Endothelial cell of umbilical vein (primary cell): ENCODE data around the gene EQTN. TPM values are rescaled to one million over a fixed set of nuclear protein-coding genes. Genes with fewer than 3 reads are reported as not detected.

ENCODE experiments used
- BruUV-seq: library from RNA; stranded (reverse); fragments of 400-500 nt; replicated peaks from 2 replicates; lab custom pipeline; 2021; lab: Mats Ljungman, UMichigan
- CTCF ChIA-PET: fragments of 300-600, 350-600 bp; sonication (Branson Sonifier 250); formaldehyde crosslinking; loops from one replicate; lab custom pipeline; 2021; ENCODE audit warnings: antibody characterized with exemption, inconsistent platforms; lab: Charles Lee
- POLR2A ChIA-PET: fragments of 300-600, 350-600 bp; sonication (Branson Sonifier 250); formaldehyde crosslinking; loops from one replicate; lab custom pipeline; 2021; ENCODE audit warnings: antibody characterized with exemption, inconsistent platforms; lab: Charles Lee
- DNase-seq: peaks from one replicate; pipeline ENCODE4 v3.0.0-alpha.2; 2011; ENCODE audit warnings: low read depth, low spot score
- FAIRE-seq: peaks from 2 replicates; lab custom pipeline; 2011; peaks lifted over from hg19 to GRCh38; lab: Jason Lieb, UNC
- H2AFZ ChIP-seq: 2 replicates; pipeline ENCODE4 v1.6.0; 2012; ENCODE audit warnings: low read depth, low read length, control low read depth, inconsistent platforms
- H3K27ac ChIP-seq: 2 replicates; pipeline ENCODE4 v1.5.1; 2011; ENCODE audit warnings: low read depth, mild to moderate bottlenecking, control low read depth, low read length, moderate library complexity; ENCODE audit not compliant: insufficient read depth
- H3K27me3 ChIP-seq, 2 experiments: 2 replicates each; pipeline versions ENCODE4 v1.6.0 to v1.6.1; 2011; ENCODE audit warnings: low read length in 2 of 2, mixed read lengths in 1 of 2; ENCODE audit not compliant: control insufficient read depth in 2 of 2, insufficient read depth in 2 of 2
- H3K36me3 ChIP-seq, 2 experiments: 2 replicates in 1 of 2; 3 replicates in 1 of 2; pipeline ENCODE4 v1.5.1; 2011; ENCODE audit warnings: low read length in 2 of 2, mild to moderate bottlenecking in 1 of 2, moderate library complexity in 1 of 2; ENCODE audit not compliant: control insufficient read depth in 2 of 2, insufficient read depth in 2 of 2; ENCODE audit errors: extremely low read depth in 1 of 2
- H3K4me1 ChIP-seq: 3 replicates; pipeline ENCODE4 v1.5.1; 2011; ENCODE audit warnings: mild to moderate bottlenecking, low read length; ENCODE audit not compliant: control insufficient read depth, insufficient read depth; ENCODE audit errors: extremely low read depth
- H3K4me2 ChIP-seq: 2 replicates; pipeline ENCODE4 v1.6.1; 2011; ENCODE audit warnings: low read length, control low read depth, mixed read lengths; ENCODE audit not compliant: insufficient read depth
- H3K4me3 ChIP-seq, 3 experiments: fragments of 200-600 bp in 1 of 3; sonication (generic), shearing (Covaris generic) in 1 of 3; replicated peaks in 1 of 3; 2 replicates each; pipeline ENCODE4 v1.5.1; 2011 to 2016; ENCODE audit warnings: control low read depth in 3 of 3, low read length in 3 of 3, mild to moderate bottlenecking in 2 of 3, inconsistent platforms in 1 of 3, low read depth in 1 of 3, moderate library complexity in 1 of 3; ENCODE audit not compliant: insufficient read depth in 1 of 3
- H3K79me2 ChIP-seq: 2 replicates; pipeline ENCODE4 v1.6.0; 2012; ENCODE audit warnings: low read length, inconsistent platforms; ENCODE audit not compliant: control insufficient read depth, insufficient read depth
- H3K9ac ChIP-seq: replicated peaks from 2 replicates; pipeline ENCODE3; 2011; ENCODE audit warnings: low read length, control low read depth; ENCODE audit not compliant: insufficient read depth; ENCODE audit errors: extremely low read depth
- H3K9me1 ChIP-seq: replicated peaks from 3 replicates; pipeline ENCODE4 v1.6.0; 2011; ENCODE audit warnings: mild to moderate bottlenecking, low read length; ENCODE audit not compliant: control insufficient read depth, insufficient read depth; ENCODE audit errors: extremely low read depth
- H3K9me3 ChIP-seq: replicated peaks from 2 replicates; pipeline ENCODE4 v1.5.1; 2012; ENCODE audit warnings: low read length, inconsistent platforms; ENCODE audit not compliant: control insufficient read depth, insufficient read depth
- H4K20me1 ChIP-seq: replicated peaks from 2 replicates; pipeline ENCODE3; 2011; ENCODE audit warnings: mild to moderate bottlenecking, low read length; ENCODE audit not compliant: control insufficient read depth, insufficient read depth; ENCODE audit errors: extremely low read depth
- EZH2 ChIP-seq: IDR thresholded peaks from 2 replicates; pipeline ENCODE4 v1.6.1; 2012; ENCODE audit warnings: borderline replicate concordance, low read depth, mild to moderate bottlenecking, moderate library complexity, low read length, inconsistent platforms; ENCODE audit not compliant: severe bottlenecking
- FOS ChIP-seq: IDR thresholded peaks from 2 replicates; pipeline ENCODE4 v1.6.1; 2011; ENCODE audit warnings: mild to moderate bottlenecking, low read length, moderate library complexity, borderline replicate concordance; ENCODE audit not compliant: insufficient read depth
- GATA2 ChIP-seq: IDR thresholded peaks from 2 replicates; pipeline ENCODE4 v1.7.0; 2011; ENCODE audit warnings: low read depth, mild to moderate bottlenecking, moderate library complexity, mixed read lengths, low read length; ENCODE audit not compliant: insufficient read length, insufficient read depth
- JUN ChIP-seq: IDR thresholded peaks from 2 replicates; pipeline ENCODE4 v1.6.1; 2011; ENCODE audit warnings: borderline replicate concordance, low read depth; ENCODE audit not compliant: insufficient read length, insufficient read depth
- MYC ChIP-seq: IDR thresholded peaks from one replicate; pipeline ENCODE4 v1.6.1; 2011; ENCODE audit warnings: mild to moderate bottlenecking, low read depth, low read length
- POLR2A ChIP-seq: IDR thresholded peaks from 2 replicates; pipeline ENCODE4 v1.6.1; 2012; ENCODE audit warnings: low read depth, mild to moderate bottlenecking, control low read depth, low read length
- POLR2AphosphoS5 ChIP-seq: IDR thresholded peaks from 2 replicates; pipeline ENCODE4 v1.6.1; 2012; ENCODE audit warnings: low read depth, mild to moderate bottlenecking, control low read depth, low read length, moderate library complexity; ENCODE audit not compliant: insufficient read depth
- dilution Hi-C: fragments of 300-500 bp; cut with MboI; formaldehyde crosslinking; loops from one replicate; pipeline ENCODE4 v1.15.0; 2019; ENCODE audit warnings: low sequenced_read_pairs; ENCODE audit not compliant: extremely low pct_ligation_motif_present
- intact Hi-C: fragments of 100-400 bp; cut with micrococcal nuclease; formaldehyde crosslinking; loops from one replicate; pipeline ENCODE4 v1.10.0; 2022
- polyA plus RNA-seq, 4 experiments: library from polyadenylated mRNA; depleted of rRNA in 3 of 4; stranded (reverse) in 3 of 4; unstranded in 1 of 4; fragments of >200 nt; gene quantifications; 2 replicates each; pipeline versions ENCODE4 v1.2.1 to v1.2.3, GENCODE V29; 2011 to 2012; ENCODE audit warnings: missing spikeins in 1 of 4
- total RNA-seq: library from RNA; stranded (reverse); gene quantifications from 2 replicates; pipeline ENCODE4 v1.2.3, GENCODE V29; 2021
- TF ChIP-seq, protein P1 (sequence below), 2 donors: IDR thresholded peaks; 1 replicate in 1 of 2; 2 replicates in 1 of 2; pipeline ENCODE4 v1.5.1; 2011; ENCODE audit warnings: low read length in 2 of 2, mild to moderate bottlenecking in 2 of 2, moderate library complexity in 2 of 2, control low read depth in 1 of 2, inconsistent platforms in 1 of 2, low read depth in 1 of 2; ENCODE audit not compliant: insufficient read depth in 1 of 2; ENCODE audit errors: extremely low read depth in 1 of 2
- TF ChIP-seq, protein P2 (sequence below): IDR thresholded peaks from 2 replicates; pipeline ENCODE4 v1.6.1; 2011; ENCODE audit not compliant: insufficient read depth, insufficient read length

Gene EQTN
- total and polyA plus RNA-seq, 2 donors (not counting 3 experiments of a cell fraction or from before 2014, with no cell fraction given): not detected

DNA sequence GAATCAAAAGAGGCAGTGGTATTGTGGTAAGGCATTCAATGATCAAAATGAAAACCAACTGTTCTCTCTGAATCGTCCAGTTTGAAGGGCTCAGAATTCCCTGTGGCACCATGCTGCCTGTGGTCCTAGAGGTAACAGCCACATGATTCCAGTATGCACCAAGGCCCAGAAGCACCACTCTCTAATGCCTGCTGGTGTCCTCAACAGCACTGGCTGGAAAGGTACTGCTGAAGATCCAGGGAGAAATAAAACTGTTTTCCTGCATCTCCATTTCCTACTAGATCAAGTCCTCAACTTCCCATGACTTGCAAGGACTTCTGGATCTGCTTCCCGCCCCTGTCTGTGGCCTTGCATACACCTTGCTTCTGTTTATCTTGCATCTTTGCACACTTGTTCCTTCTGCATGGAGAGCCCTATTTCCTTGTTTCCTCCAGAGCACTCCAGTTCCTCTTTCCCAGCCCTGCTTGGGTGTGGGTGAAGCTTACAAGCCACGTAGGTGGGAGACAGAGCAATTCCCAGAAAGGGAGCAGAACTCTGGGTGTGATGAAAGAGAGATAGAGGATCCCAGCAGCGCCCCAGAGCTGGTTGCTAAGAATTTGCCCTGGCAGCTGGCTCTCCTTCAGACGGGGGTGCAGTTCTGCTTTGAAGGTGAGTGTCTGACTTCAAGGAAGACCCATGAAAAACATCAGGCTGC is 41.0 kb upstream of the EQTN start:
- Histone ChIP-seq H3K4me2 (no peak overlapping the region), H3K27ac (no peak overlapping the region), H3K9ac (no peak overlapping the region), H2AFZ (no peak overlapping the region), H3K79me2 (no peaks in the 10 kb centered on the region), H3K4me1 (no peaks in the 10 kb centered on the region), H3K27me3 (peaks cover 2 to 7% of the 10 kb centered on the region in 2 experiments), H4K20me1 (no peaks in the 10 kb centered on the region), H3K4me3 (no peak overlapping the region), H3K36me3 (no peaks in the 10 kb centered on the region), H3K9me1 (no peaks in the 10 kb centered on the region), H3K9me3 (no peaks in the 10 kb centered on the region)
- intact Hi-C loops (loop anchor here (10.0 kb wide), 1 partner anchor 387 kb away; no protein-coding TSS in a partner anchor), dilution Hi-C loops (loop anchor here (25.0 kb wide), 1 partner anchor 174 kb away; the partner anchor contains the start of gene IFNK)
- POLR2A ChIA-PET: no interaction called here
- FAIRE-seq (no peak), DNase-seq (no peak)
- CTCF ChIA-PET: interaction anchor here (0.6 to 1.1 kb wide), 2 partner anchors 10 to 18 kb away, joined by 3 read pairs; no protein-coding TSS in a partner anchor
- no TSS peak for BruUV-seq
- TF ChIP-seq FOS (no peak), POLR2A (no peak), MYC (no peak), JUN (no peak), EZH2 (no peak), GATA2 (no peak), POLR2AphosphoS5 (no peak)
- TF ChIP-seq, protein P1, sequence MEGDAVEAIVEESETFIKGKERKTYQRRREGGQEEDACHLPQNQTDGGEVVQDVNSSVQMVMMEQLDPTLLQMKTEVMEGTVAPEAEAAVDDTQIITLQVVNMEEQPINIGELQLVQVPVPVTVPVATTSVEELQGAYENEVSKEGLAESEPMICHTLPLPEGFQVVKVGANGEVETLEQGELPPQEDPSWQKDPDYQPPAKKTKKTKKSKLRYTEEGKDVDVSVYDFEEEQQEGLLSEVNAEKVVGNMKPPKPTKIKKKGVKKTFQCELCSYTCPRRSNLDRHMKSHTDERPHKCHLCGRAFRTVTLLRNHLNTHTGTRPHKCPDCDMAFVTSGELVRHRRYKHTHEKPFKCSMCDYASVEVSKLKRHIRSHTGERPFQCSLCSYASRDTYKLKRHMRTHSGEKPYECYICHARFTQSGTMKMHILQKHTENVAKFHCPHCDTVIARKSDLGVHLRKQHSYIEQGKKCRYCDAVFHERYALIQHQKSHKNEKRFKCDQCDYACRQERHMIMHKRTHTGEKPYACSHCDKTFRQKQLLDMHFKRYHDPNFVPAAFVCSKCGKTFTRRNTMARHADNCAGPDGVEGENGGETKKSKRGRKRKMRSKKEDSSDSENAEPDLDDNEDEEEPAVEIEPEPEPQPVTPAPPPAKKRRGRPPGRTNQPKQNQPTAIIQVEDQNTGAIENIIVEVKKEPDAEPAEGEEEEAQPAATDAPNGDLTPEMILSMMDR (IDR thresholded peaks at IDR 0.05; ENCODE audit: extremely low read depth in 1 of 2, insufficient read depth in 1 of 2, low read depth in 1 of 2, low read length in 2 of 2): no peak
- TF ChIP-seq, protein P2, sequence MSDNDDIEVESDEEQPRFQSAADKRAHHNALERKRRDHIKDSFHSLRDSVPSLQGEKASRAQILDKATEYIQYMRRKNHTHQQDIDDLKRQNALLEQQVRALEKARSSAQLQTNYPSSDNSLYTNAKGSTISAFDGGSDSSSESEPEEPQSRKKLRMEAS: no peak
